Kidney (tissue), 14 donors: Measurements from ENCODE around the gene TBL3. TPM values are rescaled to one million over a fixed set of nuclear protein-coding genes. Genes with fewer than 3 reads are reported as not detected.

Experiments used
- DNase-seq, 5 donors: peaks; one replicate each; pipeline ENCODE4 v3.0.0-alpha.2; 2013 to 2020
- FAIRE-seq: peaks from 2 replicates; lab custom pipeline; 2012; peaks lifted over from hg19 to GRCh38; lab: Jason Lieb, UNC
- H3K27ac ChIP-seq, 2 donors: one replicate each; pipeline ENCODE4 v1.7.0; 2013; ENCODE audit warnings: low read depth in 2 of 2, low read length in 2 of 2, inconsistent platforms in 1 of 2
- H3K27me3 ChIP-seq: one replicate; pipeline ENCODE4 v1.7.1; 2013; ENCODE audit warnings: low read length, inconsistent platforms; ENCODE audit not compliant: control insufficient read depth, insufficient read depth
- H3K36me3 ChIP-seq, 3 donors: one replicate each; pipeline versions ENCODE4 v1.7.0 to v1.7.1; 2013; ENCODE audit warnings: low read length in 3 of 3, control low read depth in 1 of 3, inconsistent platforms in 1 of 3; ENCODE audit not compliant: insufficient read depth in 3 of 3, control insufficient read depth in 2 of 3
- H3K4me1 ChIP-seq, 3 donors: one replicate each; pipeline versions ENCODE4 v1.7.0 to v1.7.1; 2013; ENCODE audit warnings: low read length in 3 of 3, inconsistent platforms in 1 of 3, low read depth in 1 of 3; ENCODE audit not compliant: control insufficient read depth in 2 of 3, insufficient read depth in 2 of 3
- H3K4me3 ChIP-seq, 3 donors: one replicate each; pipeline versions ENCODE4 v1.7.0 to v1.8.1; 2013; ENCODE audit warnings: low read length in 3 of 3, control low read depth in 1 of 3, inconsistent platforms in 1 of 3
- H3K9ac ChIP-seq, 3 donors: one replicate each; pipeline versions ENCODE4 v1.7.0 to v1.7.1; 2013; ENCODE audit warnings: low read length in 3 of 3, control low read depth in 1 of 3, inconsistent platforms in 1 of 3
- H3K9me3 ChIP-seq, 3 donors: one replicate each; pipeline versions ENCODE4 v1.7.0 to v1.7.1; 2013; ENCODE audit warnings: low read length in 3 of 3, control low read depth in 1 of 3, inconsistent platforms in 1 of 3; ENCODE audit not compliant: control insufficient read depth in 2 of 3, insufficient read depth in 1 of 3
- intact Hi-C: fragments of 100-400 bp; cut with DNase I; formaldehyde crosslinking; loops from one replicate; pipeline ENCODE4 v1.11.1; 2022
- polyA plus RNA-seq: library from polyadenylated mRNA; stranded (reverse); fragments of 350-450 nt; fragmentation: Illumina TruSeq; extraction: RNeasy Lipid Tissue Mini Kit (QIAGEN cat#74804); gene quantifications from one replicate; pipeline ENCODE4 v1.2.3, GENCODE V29; 2014; ENCODE audit warnings: low read depth, low replicate concordance; ENCODE audit not compliant: insufficient read depth
- total RNA-seq: library from RNA; stranded (reverse); fragmentation: NEBNext Ultra II Directional; extraction: Animal tissue kit (Norgen Biotek cat#: 25700); gene quantifications from one replicate; pipeline ENCODE4 v1.2.1, GENCODE V29; 2021
- TF ChIP-seq, protein P1 (sequence below): IDR thresholded peaks from 3 replicates; pipeline ENCODE4 v1.5.1; 2012; ENCODE audit warnings: mild to moderate bottlenecking, moderate library complexity, borderline replicate concordance; ENCODE audit not compliant: insufficient read depth; ENCODE audit errors: extremely low read depth
- donor health status: control.
- donor health status: control.
- donor health status: control.
- donor health status: control.
- donor health status: control.
- donor health status: DM: yes; HTN: yes; CAD: no.
- donor health status: Normal renal cell carcinoma (clear cell type).

Gene TBL3
- total and polyA plus RNA-seq, 2 donors from 2014 or later: 33.3 to 38.5 TPM

DNA sequence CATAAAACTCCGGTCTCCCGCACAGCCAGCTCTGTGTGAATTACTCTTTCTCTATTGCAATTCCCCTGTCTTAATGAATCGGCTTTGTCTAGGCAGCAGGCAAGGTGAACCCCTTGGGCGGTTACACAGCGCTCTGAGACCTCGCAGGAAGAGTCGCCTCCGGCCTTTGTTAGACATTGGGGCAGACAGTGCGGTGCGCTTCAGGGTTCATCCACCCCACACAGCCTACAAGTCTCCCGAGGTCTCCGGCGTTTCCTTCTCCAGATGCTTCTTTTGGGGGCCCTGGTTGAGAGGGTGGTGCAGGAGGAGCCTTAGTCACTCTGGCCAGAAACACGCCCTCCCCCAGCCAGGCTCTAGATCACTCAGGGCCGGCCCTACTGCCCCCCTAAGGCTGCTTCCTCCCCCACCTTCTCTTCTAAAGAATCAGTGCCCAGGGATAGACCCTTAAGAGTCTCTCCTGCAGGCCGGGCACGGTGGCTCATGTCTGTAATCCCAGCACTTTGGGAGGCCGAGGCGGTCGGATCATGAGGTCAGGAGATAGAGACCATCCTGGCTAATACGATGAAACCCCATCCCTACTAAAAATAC, 27.1 kb upstream of the TBL3 start:
- Histone ChIP-seq H3K27me3 (no peaks in the 10 kb centered on the region), H3K4me3 (no peak overlapping the region), H3K36me3 (no peaks in the 10 kb centered on the region), H3K27ac (no peak overlapping the region), H3K9ac (no peak overlapping the region), H3K9me3 (no peaks in the 10 kb centered on the region), H3K4me1 (peaks cover 0 to 10% (median 0%) of the 10 kb centered on the region in 3 donors)
- DNase-seq: no peak
- intact Hi-C loops: no loop called here
- TF ChIP-seq, protein P1, sequence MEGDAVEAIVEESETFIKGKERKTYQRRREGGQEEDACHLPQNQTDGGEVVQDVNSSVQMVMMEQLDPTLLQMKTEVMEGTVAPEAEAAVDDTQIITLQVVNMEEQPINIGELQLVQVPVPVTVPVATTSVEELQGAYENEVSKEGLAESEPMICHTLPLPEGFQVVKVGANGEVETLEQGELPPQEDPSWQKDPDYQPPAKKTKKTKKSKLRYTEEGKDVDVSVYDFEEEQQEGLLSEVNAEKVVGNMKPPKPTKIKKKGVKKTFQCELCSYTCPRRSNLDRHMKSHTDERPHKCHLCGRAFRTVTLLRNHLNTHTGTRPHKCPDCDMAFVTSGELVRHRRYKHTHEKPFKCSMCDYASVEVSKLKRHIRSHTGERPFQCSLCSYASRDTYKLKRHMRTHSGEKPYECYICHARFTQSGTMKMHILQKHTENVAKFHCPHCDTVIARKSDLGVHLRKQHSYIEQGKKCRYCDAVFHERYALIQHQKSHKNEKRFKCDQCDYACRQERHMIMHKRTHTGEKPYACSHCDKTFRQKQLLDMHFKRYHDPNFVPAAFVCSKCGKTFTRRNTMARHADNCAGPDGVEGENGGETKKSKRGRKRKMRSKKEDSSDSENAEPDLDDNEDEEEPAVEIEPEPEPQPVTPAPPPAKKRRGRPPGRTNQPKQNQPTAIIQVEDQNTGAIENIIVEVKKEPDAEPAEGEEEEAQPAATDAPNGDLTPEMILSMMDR: no peak
- FAIRE-seq: no peak

DNA sequence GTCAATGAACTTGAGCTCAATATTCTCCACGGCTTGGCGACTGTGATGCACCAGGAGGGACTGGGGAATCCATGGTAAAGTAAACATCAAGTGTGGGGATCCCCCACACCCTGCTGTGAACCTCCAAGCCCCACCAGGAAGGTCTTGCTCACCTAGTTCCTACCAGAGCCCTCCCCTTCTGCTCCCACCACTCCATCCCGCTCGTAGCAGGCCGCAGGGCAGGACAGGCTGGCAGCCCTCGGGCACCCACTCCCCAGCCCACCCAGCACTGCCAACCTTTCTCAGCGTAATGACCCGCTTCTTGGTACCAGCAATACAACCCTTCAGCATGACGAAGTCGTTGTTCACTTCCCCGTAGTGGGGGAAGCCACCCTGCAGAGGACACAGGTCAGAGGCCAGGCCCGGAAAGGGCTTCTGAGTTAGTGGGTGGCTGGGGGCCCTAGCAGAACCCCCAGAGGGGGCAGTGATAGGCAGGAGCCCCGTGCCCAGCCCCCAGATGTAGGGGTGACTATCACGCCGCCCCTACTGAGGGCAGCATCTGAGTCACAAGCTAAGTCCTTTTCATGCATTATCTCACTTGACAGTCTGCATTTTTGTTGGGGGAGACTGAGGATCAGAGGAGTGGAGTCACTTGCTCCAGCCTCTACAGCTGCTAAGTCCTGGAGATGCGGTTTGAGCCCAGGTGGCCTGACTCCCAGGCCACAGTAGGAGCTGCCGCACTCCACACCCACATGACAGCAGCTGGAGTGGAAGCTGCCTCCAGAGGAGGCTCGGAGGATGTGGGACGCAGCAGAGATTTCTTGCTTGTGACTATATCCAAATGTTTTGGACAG, 26.1 kb upstream of the TBL3 start:
- H3K27ac ChIP-seq: no peak overlapping the region
- peaks cover 0 to 8% (median 0%) of the 10 kb centered on the region in 3 donors for H3K4me1 ChIP-seq
- H3K9ac ChIP-seq: no peak overlapping the region
- H3K4me3 ChIP-seq: no peak overlapping the region
- intact Hi-C loops: no loop called here
- H3K27me3 ChIP-seq: no peaks in the 10 kb centered on the region
- no peak for FAIRE-seq
- no peak for DNase-seq
- TF ChIP-seq, protein P1: no peak
- no peaks in the 10 kb centered on the region for H3K9me3 ChIP-seq
- no peaks in the 10 kb centered on the region for H3K36me3 ChIP-seq

GRCh38 chr16:1946495-1947368, 25.1 kb upstream of the TBL3 start:
- Histone ChIP-seq H3K9ac (no peak overlapping the region), H3K27me3 (no peaks in the 10 kb centered on the region), H3K4me3 (no peak overlapping the region), H3K36me3 (no peaks in the 10 kb centered on the region), H3K9me3 (no peaks in the 10 kb centered on the region), H3K27ac (no peak overlapping the region), H3K4me1 (peaks cover 0 to 8% (median 0%) of the 10 kb centered on the region in 3 donors)
- DNase-seq: no peak
- intact Hi-C loops: no loop called here
- FAIRE-seq: no peak
- TF ChIP-seq, protein P1: no peak
